H1 (cell line): ENCODE data around the gene OTOGL.

Experiments used
- CBX8 ChIP-seq: fragments of 300-800, 300-1000 bp; sonication (generic); IDR thresholded peaks from 2 replicates; pipeline ENCODE4 v1.7.1; 2016; ENCODE audit warnings: low read depth, low read length, borderline replicate concordance
- CREB1 ChIP-seq: IDR thresholded peaks from 2 replicates; pipeline ENCODE4 v1.6.1; 2012; ENCODE audit warnings: inconsistent platforms
- CTCF ChIP-seq, 3 experiments: IDR thresholded peaks; 1 replicate in 2 of 3; 2 replicates in 1 of 3; pipeline versions ENCODE4 v1.5.1 to v1.6.1; 2011; ENCODE audit warnings: low read length in 3 of 3, mild to moderate bottlenecking in 3 of 3, inconsistent platforms in 2 of 3, low read depth in 1 of 3, moderate library complexity in 1 of 3; ENCODE audit not compliant: insufficient read depth in 1 of 3; ENCODE audit errors: control extremely low read depth in 1 of 3
- EZH2 ChIP-seq: fragments of 200-600 bp; sonication (generic); IDR thresholded peaks from 2 replicates; pipeline ENCODE4 v1.7.1; 2012; ENCODE audit warnings: low read depth, mild to moderate bottlenecking, moderate library complexity, low read length, inconsistent platforms; ENCODE audit not compliant: severe bottlenecking
- GABPA ChIP-seq: IDR thresholded peaks from 2 replicates; pipeline ENCODE4 v1.6.1; 2011; ENCODE audit warnings: mild to moderate bottlenecking, low read length, moderate library complexity, borderline replicate concordance; ENCODE audit not compliant: insufficient read depth
- KDM1A ChIP-seq: fragments of 200-600, 300-600 bp; sonication (generic); IDR thresholded peaks from 2 replicates; pipeline ENCODE4 v1.7.1; 2016; ENCODE audit warnings: mild to moderate bottlenecking, low read length, borderline replicate concordance
- KDM5A ChIP-seq: fragments of 200-600 bp; IDR thresholded peaks from 2 replicates; pipeline ENCODE4 v1.7.1; 2012; ENCODE audit warnings: mild to moderate bottlenecking, low read length, inconsistent platforms, mixed read lengths
- POLR2A ChIP-seq, 2 experiments: IDR thresholded peaks; 1 replicate in 1 of 2; 2 replicates in 1 of 2; pipeline ENCODE4 v1.6.1; 2011; ENCODE audit warnings: low read depth in 2 of 2, low read length in 2 of 2, mild to moderate bottlenecking in 2 of 2; ENCODE audit errors: control extremely low read depth in 1 of 2
- USF2 ChIP-seq: IDR thresholded peaks from 2 replicates; pipeline ENCODE4 v1.6.1; 2011; ENCODE audit warnings: low read length, improper control_type of control experiment
- TF ChIP-seq, protein P1 (sequence below): IDR thresholded peaks from 2 replicates; pipeline ENCODE4 v1.6.1; 2012; ENCODE audit warnings: inconsistent platforms

DNA sequence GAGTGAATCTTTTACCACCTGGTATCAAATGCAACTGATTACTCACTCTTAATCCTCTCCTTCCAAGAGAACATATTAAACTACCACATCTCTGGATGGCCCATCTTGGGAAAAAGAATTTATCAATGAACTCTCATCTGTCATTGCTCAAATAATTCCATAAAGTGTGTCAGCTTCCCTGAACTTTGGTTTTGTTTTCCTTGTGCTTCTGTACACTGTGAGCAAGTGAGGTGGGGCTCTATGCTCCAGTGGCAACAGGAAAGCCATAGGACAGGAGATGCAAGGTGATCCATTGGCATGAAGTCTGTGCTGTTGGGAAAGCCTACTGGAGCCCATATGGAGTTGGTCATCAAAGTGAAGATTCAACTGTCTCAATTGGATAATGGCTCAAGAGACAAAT, 17.4 kb downstream of the OTOGL start:
- TF ChIP-seq CTCF (IDR thresholded peaks at IDR 0.05; ENCODE audit: control extremely low read depth in 1 of 3, insufficient read depth in 1 of 3, low read depth in 1 of 3, low read length in 3 of 3), result no peak
- no peak for TF ChIP-seq KDM1A
- no peak for TF ChIP-seq KDM5A
- no peak for TF ChIP-seq USF2
- TF ChIP-seq EZH2, result no peak
- TF ChIP-seq CBX8, result no peak
- TF ChIP-seq POLR2A (IDR thresholded peaks at IDR 0.05; ENCODE audit: control extremely low read depth in 1 of 2, low read depth in 2 of 2, low read length in 2 of 2), result no peak
- TF ChIP-seq CREB1, result no peak
- TF ChIP-seq GABPA, result no peak
- TF ChIP-seq, protein P1, sequence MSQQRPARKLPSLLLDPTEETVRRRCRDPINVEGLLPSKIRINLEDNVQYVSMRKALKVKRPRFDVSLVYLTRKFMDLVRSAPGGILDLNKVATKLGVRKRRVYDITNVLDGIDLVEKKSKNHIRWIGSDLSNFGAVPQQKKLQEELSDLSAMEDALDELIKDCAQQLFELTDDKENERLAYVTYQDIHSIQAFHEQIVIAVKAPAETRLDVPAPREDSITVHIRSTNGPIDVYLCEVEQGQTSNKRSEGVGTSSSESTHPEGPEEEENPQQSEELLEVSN, result no peak
